DOHH2 (cell line): ENCODE results near the gene EXOSC2.

Experiments
- H3F3A ChIP-seq: fragments of 200-600 bp; sonication (generic), shearing (Covaris generic); 2 replicates; pipeline ENCODE4 v1.6.0; 2016; ENCODE audit warnings: antibody characterized with exemption, mild to moderate bottlenecking; ENCODE audit not compliant: control insufficient read depth, insufficient read depth
- H3K27ac ChIP-seq: fragments of 200-600 bp; sonication (generic); 2 replicates; pipeline ENCODE4 v1.5.1; 2014; ENCODE audit warnings: low read depth, mild to moderate bottlenecking, low read length, moderate library complexity
- H3K27me3 ChIP-seq: fragments of 200-600 bp; sonication (generic); 2 replicates; pipeline ENCODE4 v1.6.1; 2014; ENCODE audit warnings: mild to moderate bottlenecking, low read length, mixed read lengths; ENCODE audit not compliant: control insufficient read depth
- H3K36me3 ChIP-seq: fragments of 200-600 bp; sonication (generic); 2 replicates; pipeline ENCODE4 v1.6.1; 2014; ENCODE audit warnings: mild to moderate bottlenecking, low read length, moderate library complexity, mixed read lengths; ENCODE audit not compliant: control insufficient read depth
- H3K4me1 ChIP-seq: fragments of 200-600 bp; sonication (generic); 2 replicates; pipeline ENCODE4 v1.6.1; 2014; ENCODE audit warnings: mild to moderate bottlenecking, low read length, mixed read lengths; ENCODE audit not compliant: control insufficient read depth
- H3K4me2 ChIP-seq: fragments of 200-600 bp; sonication (generic); 2 replicates; pipeline ENCODE4 v1.6.0; 2014; ENCODE audit warnings: mild to moderate bottlenecking, low read length, moderate library complexity
- H3K4me3 ChIP-seq: fragments of 200-600 bp; sonication (generic); 2 replicates; pipeline ENCODE4 v1.5.1; 2014; ENCODE audit warnings: mild to moderate bottlenecking, low read length, mixed read lengths
- H3K79me2 ChIP-seq: fragments of 200-600 bp; sonication (generic); 2 replicates; pipeline ENCODE4 v1.6.1; 2014; ENCODE audit warnings: mild to moderate bottlenecking, low read length, mixed read lengths; ENCODE audit not compliant: control insufficient read depth
- H3K9me2 ChIP-seq: fragments of 200-600 bp; sonication (generic); replicated peaks from 2 replicates; pipeline ENCODE4 v1.6.1; 2014; ENCODE audit warnings: mild to moderate bottlenecking, low read length, mixed read lengths; ENCODE audit not compliant: control insufficient read depth
- H3K9me3 ChIP-seq: fragments of 200-600 bp; sonication (generic); 2 replicates; pipeline ENCODE4 v1.6.1; 2014; ENCODE audit warnings: antibody characterized with exemption, low read length, mixed read lengths; ENCODE audit not compliant: control insufficient read depth, insufficient read depth
- H4K20me1 ChIP-seq: fragments of 200-600 bp; sonication (generic); 2 replicates; pipeline ENCODE4 v1.6.0; 2014; ENCODE audit warnings: low read depth, mild to moderate bottlenecking, antibody characterized with exemption, low read length, moderate library complexity; ENCODE audit not compliant: control insufficient read depth, insufficient read depth
- EZH2phosphoT487 ChIP-seq: fragments of 200-600 bp; sonication (generic); IDR thresholded peaks from 2 replicates; pipeline ENCODE4 v1.6.1; 2017; ENCODE audit warnings: borderline replicate concordance, mild to moderate bottlenecking, antibody characterized with exemption, low read length, moderate library complexity, mixed read lengths
- TF ChIP-seq, protein P1 (sequence below): fragments of 200-600 bp; sonication (generic); IDR thresholded peaks from one replicate; pipeline ENCODE4 v1.5.1; 2014; ENCODE audit warnings: antibody characterized with exemption, mild to moderate bottlenecking, low read depth, low read length; ENCODE audit not compliant: poor library complexity, severe bottlenecking

The EXOSC2 gene

DNA sequence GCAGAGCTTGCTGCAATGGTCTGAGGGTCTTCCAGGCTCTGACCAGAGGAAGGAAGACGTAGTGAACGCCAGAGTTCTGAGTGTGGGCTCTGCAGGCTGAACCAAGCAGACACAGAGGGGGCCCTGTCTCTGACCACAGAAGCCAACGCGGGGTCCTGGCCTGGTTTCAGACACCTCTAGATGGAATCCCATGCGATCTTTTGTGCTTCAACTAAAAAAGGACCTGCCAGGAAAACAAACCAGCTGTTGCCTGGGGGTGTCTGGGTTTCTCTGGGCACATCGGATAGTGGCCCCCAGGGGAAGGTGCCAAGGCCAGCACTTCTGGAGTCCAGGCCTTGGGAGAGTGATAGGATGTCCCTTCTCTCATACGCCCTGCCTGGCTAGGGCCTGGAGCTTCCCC lies 16.3 kb upstream of the EXOSC2 start:
- no peaks in the 10 kb centered on the region for H3K36me3 ChIP-seq
- peaks cover 11% of the 10 kb centered on the region for H3K4me1 ChIP-seq
- H3F3A ChIP-seq = no peaks in the 10 kb centered on the region
- no peaks in the 10 kb centered on the region for H3K9me3 ChIP-seq
- no peaks in the 10 kb centered on the region for H4K20me1 ChIP-seq
- peaks cover 12% of the 10 kb centered on the region for H3K27me3 ChIP-seq
- no peak overlapping the region for H3K4me2 ChIP-seq
- H3K9me2 ChIP-seq = no peaks in the 10 kb centered on the region
- no peak overlapping the region for H3K27ac ChIP-seq
- H3K4me3 ChIP-seq = no peak overlapping the region
- no peaks in the 10 kb centered on the region for H3K79me2 ChIP-seq
- TF ChIP-seq, protein P1, sequence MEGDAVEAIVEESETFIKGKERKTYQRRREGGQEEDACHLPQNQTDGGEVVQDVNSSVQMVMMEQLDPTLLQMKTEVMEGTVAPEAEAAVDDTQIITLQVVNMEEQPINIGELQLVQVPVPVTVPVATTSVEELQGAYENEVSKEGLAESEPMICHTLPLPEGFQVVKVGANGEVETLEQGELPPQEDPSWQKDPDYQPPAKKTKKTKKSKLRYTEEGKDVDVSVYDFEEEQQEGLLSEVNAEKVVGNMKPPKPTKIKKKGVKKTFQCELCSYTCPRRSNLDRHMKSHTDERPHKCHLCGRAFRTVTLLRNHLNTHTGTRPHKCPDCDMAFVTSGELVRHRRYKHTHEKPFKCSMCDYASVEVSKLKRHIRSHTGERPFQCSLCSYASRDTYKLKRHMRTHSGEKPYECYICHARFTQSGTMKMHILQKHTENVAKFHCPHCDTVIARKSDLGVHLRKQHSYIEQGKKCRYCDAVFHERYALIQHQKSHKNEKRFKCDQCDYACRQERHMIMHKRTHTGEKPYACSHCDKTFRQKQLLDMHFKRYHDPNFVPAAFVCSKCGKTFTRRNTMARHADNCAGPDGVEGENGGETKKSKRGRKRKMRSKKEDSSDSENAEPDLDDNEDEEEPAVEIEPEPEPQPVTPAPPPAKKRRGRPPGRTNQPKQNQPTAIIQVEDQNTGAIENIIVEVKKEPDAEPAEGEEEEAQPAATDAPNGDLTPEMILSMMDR = no peak
- no peak for TF ChIP-seq EZH2phosphoT487

DNA sequence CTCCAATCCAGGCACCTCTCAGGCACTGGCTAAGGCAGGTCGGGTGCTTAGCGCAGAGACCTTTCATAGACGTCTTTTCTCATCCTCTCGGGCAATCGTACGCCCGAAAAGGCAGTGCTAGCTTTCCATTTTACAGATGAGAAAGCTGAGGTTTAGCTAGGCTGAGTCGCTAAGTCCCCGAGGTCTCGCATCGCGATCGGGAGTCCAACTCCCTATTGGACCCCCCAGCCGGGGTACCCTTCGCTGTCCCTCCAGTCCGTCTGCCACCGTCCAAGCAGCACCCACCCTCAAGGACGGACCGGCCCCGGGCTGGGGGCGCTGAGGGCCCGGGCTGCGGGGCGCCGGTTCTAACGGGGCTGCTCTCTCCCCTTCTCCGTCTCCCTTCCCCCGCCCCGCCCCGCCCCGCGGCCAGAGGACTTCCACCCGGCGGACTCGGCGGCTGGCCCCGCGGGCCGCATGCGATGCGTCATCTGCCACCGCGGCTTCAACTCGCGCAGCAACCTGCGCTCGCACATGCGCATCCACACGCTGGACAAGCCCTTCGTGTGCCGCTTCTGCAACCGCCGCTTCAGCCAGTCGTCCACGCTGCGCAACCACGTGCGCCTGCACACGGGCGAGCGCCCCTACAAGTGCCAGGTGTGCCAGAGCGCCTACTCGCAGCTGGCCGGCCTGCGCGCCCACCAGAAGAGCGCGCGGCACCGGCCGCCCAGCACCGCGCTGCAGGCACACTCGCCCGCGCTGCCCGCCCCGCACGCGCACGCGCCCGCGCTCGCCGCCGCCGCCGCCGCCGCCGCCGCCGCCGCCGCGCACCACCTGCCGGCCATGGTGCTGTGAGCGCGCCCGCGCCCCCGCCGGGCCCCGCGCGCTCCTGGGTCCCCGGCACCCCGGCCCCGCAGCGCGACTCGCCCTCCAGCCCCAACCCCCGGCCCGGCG lies 12.5 kb upstream of the EXOSC2 start:
- H3K36me3 ChIP-seq = no peaks in the 10 kb centered on the region
- H3K4me3 ChIP-seq = peak overlapping the region; percentile 88
- H3K4me2 ChIP-seq = peak overlapping the region; percentile 100
- TF ChIP-seq, protein P1 = no peak
- TF ChIP-seq EZH2phosphoT487 = no peak
- peaks cover 4% of the 10 kb centered on the region; the same call in 1 of the 2 replicates for H3K9me3 ChIP-seq
- H3K9me2 ChIP-seq = no peaks in the 10 kb centered on the region
- peaks cover 13% of the 10 kb centered on the region for H3K4me1 ChIP-seq
- no peaks in the 10 kb centered on the region for H4K20me1 ChIP-seq
- H3F3A ChIP-seq = peaks cover 4% of the 10 kb centered on the region; the same call in 1 of the 2 replicates
- peaks cover 16% of the 10 kb centered on the region for H3K27me3 ChIP-seq
- H3K27ac ChIP-seq = no peak overlapping the region
- H3K79me2 ChIP-seq = no peaks in the 10 kb centered on the region

DNA sequence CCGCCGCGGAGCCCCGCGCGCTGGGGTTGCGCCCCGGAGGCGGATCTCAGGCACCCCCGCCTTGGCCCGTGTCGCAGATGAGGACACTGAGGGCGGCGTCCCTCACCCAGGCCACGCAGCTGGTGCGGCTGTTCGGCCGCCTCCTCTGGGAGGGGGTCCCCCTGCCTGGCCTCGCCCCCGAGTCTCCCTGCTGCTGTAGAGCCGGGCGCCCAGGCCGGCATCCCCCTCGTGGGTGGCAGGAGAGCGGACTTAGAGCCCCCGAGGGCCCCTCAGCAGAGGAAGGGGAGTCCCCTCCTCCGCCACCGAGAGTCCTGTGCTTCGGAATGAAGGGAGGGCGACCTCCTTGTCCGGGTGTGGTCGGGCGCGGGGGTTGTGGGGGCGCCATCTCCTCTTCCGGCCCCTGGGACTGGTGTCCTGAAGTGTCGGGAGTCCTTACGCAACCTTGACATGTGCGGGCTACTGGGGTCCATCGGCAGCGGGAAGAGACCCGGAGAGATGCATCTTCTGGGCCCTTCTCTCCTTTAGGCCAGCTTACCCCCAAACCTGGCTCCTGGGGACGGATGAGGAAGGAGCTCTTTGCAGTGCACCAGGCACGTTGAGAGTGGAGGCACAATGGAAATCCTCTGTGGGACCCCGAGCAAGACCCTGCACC lies 11.7 kb upstream of the EXOSC2 start:
- Histone ChIP-seq H3K4me2 (peak overlapping the region; percentile 100), H3K27me3 (peaks cover 16% of the 10 kb centered on the region), H4K20me1 (no peaks in the 10 kb centered on the region), H3K27ac (no peak overlapping the region), H3K4me3 (peak overlapping the region; percentile 88), H3K36me3 (no peaks in the 10 kb centered on the region), H3K9me2 (no peaks in the 10 kb centered on the region), H3K79me2 (no peaks in the 10 kb centered on the region), H3K4me1 (peaks cover 13% of the 10 kb centered on the region), H3F3A (peaks cover 4% of the 10 kb centered on the region; the same call in 1 of the 2 replicates), H3K9me3 (peaks cover 4% of the 10 kb centered on the region; the same call in 1 of the 2 replicates)
- TF ChIP-seq EZH2phosphoT487 = no peak
- TF ChIP-seq, protein P1 = no peak
